ENCODE data around the gene AFAP1L2.

Gene AFAP1L2

GRCh38 chr10:114385557-114385956, 18.7 kb downstream of the AFAP1L2 start:
- no peak for DNase-seq

DNA sequence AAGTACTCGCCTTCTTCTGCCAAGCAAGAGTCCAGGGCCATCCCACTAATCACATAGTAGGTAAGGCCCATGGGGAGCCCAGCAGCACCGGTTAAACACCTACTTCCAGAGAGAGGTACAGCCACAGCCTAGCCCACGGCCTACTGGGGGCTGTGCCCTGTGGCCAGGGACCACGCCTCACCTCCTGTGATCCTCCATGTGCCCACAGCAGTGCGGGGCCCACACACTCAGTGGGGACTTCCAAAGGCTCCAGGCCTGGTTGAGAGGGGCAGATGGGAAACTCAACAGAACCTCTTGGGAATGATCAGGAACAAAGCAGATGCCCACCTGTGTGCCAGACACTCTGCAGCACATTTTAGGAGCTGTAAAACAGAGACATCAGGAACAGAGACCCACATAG, 19.7 kb downstream of the AFAP1L2 start:
- DNase-seq = no peak

DNA sequence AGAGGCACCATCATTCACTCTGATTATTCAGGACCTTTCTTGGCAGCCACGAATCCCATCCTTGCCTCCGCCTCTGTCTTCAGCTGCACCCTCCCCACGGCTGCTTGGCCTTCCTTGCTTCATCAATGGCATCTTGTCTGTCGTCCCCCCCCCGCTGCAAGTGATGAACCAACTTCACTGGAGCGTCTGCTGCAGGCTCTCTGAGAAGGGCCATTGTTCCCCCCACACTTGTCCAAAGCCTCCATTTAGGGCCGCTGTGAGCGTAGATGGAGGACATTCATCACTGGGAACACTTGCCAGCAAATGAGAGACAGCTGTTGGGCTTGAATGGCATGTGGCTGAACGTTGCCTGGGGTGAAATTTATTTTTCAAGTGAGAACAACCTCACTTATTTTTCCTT, 20.1 kb downstream of the AFAP1L2 start:
- no peak for DNase-seq

GRCh38 chr10:114380797-114381196, 23.5 kb downstream of the AFAP1L2 start:
- DNase-seq = no peak

DNA sequence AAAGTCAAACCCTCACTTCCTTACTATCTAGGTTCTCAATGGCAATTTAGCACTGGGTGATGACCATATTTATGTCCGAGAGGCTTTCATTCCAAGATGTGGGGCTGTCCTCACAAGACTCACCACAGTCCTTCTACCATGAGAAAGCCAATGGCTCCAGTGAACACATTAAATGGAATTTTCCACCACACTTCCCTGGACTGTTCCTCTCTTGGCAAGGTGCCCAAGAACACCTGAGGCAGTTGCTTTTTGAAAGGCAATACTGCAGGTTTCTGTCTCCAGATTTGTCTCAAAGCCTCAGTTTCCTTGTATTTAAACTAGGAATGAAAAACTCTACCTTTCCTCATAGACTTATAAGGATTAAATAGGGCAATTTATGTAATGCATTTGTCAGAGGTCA, 24.2 kb downstream of the AFAP1L2 start:
- DNase-seq = no peak

DNA sequence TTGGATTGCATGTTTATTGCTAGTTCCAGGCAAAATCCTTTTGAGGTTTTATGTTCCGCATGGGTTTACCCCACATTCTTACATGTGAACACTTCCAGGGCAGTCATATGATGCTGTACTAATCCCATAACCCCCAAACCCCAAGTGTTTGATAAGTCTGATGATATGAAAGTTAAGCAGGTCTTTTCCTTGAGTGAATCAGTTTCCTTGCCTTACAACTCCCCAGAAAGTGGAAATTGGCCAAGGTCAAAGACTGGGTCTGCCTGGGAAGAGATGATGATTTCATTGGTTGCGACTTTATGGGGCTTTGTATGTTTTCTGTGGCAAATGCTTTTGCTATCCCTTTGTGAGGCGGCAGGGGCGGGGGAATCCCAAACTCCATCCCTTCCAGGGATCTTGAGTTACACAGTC, 24.7 kb downstream of the AFAP1L2 start:
- DNase-seq = no peak

DNA sequence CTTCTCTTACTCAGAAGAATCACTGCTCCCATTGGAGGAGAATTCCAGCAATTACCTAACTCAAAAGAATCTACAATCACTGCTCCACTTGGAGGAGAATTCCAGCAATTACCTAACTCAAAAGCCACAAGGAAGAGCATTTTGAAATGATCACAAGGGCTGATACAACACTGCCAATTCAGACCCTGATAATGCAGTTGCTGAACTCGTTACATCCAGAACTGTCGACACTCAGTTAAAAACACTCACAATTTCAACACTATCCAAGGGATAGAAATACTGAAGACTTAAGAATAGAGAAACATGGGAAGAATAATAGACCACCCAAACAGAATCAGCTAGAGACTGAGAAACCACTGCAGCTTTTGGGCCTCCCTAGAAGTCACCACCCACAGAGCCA, 27.8 kb downstream of the AFAP1L2 start:
- DNase-seq = no peak

GRCh38 chr10:114375047-114375446, 29.3 kb downstream of the AFAP1L2 start:
- DNase-seq = no peak

- DNase-seq = no peak
Measured at GRCh38 chr10:114374053-114374791, 30.1 kb downstream of the AFAP1L2 start.

DNA sequence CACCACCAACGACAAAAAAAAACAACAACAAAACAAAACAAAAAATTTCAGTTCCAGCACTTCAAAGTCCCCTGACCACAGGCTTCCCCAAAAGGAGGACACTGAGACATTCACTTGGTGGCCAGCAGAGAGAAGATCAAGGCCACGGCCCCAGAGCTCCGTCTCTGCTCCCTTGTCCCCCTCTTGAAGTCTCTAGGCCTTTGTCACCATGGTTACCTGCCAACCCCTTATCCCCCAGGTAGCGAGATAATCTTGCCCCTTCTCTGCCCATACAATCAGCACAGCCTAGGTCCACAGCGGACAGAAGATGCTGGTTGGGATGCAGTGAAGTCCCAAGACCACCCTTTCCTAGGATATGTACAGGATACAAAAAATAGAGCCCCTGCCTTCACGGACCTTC, 30.7 kb downstream of the AFAP1L2 start:
- no peak for DNase-seq

DNA sequence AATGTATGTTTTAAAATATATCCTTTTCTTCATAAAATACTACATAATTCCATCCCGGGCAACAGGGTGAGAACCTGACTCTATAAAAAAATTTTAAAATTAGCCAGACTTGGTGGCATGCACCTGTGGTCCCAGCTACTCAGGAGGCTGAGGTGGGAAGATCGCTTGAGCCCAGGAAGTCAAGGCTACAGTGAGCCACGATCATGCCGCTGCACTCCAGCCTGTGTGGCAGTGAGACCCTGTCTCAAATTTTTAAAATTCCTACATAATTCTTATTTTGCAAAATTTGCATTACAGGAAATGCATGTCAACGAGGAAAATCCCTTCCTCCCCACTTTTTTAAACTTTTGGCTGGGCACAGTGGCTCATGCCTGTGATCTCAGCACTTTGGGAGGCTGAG, 31.3 kb downstream of the AFAP1L2 start:
- no peak for DNase-seq

- no peak for DNase-seq
Measured at GRCh38 chr10:114372179-114372578, 32.1 kb downstream of the AFAP1L2 start.

DNA sequence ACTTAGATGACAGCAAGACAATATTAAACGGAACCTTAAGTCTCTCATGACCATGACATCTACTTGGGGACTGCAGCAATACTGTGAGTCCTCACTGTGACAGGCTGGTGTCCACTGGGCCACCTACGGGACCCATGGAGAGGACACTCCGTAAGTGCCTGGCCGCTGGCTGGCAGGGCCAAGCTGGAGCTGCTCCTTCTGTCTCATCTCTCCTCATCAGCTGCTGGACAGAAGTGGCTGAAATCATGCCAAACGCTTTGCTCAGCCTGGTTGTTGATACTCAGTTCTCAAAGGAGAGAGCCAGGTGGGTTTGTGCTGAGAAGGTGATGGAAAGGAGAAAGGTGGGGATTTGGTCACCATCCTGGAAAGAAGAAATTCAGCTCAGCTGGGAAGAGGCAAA, 33.3 kb downstream of the AFAP1L2 start:
- DNase-seq = no peak

- DNase-seq = no peak
Measured at GRCh38 chr10:114370199-114370598, 34.1 kb downstream of the AFAP1L2 start.

GRCh38 chr10:114368057-114368391, 36.3 kb downstream of the AFAP1L2 start:
- no peak for DNase-seq

DNA sequence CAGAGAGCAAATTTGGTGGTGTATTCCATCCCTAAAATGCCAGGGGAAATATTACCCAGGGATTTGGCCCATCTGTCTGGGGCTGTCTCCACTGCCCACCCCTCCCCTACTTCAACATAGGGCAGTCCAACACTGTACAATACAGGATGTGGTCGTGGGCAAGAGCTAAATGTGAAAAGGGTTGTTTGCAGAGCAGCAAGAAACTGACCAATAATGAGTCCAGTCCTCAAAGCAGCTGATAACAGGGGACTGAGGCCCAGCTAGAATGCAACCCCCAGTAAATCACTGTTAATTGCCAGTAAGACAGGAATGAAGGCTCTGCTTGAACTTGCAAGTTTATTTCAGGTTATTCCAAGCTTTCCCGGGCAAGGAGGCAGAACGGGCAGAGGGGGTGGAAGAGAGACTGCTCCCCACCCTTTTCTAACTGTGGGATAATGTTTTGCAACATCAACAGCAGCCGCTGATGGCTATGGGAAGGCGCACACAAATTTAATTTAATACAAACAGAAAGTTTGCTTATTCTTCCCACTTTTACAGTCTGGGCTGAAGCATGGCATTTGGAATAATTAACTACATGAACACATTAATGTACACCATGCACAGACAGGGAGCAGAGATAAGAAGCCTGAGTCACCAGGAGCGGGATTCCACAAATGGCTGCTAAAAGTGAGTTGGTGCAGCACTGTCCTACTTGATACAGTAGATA, 36.8 kb downstream of the AFAP1L2 start:
- no peak for DNase-seq

- no peak for DNase-seq
Measured at GRCh38 chr10:114364726-114365125, 39.6 kb downstream of the AFAP1L2 start.

GRCh38 chr10:114363745-114364454, 40.4 kb downstream of the AFAP1L2 start:
- no peak for DNase-seq

GRCh38 chr10:114362826-114363355, 41.4 kb downstream of the AFAP1L2 start:
- DNase-seq = no peak

GRCh38 chr10:114359953-114360345, 44.4 kb downstream of the AFAP1L2 start:
- DNase-seq = no peak

DNA sequence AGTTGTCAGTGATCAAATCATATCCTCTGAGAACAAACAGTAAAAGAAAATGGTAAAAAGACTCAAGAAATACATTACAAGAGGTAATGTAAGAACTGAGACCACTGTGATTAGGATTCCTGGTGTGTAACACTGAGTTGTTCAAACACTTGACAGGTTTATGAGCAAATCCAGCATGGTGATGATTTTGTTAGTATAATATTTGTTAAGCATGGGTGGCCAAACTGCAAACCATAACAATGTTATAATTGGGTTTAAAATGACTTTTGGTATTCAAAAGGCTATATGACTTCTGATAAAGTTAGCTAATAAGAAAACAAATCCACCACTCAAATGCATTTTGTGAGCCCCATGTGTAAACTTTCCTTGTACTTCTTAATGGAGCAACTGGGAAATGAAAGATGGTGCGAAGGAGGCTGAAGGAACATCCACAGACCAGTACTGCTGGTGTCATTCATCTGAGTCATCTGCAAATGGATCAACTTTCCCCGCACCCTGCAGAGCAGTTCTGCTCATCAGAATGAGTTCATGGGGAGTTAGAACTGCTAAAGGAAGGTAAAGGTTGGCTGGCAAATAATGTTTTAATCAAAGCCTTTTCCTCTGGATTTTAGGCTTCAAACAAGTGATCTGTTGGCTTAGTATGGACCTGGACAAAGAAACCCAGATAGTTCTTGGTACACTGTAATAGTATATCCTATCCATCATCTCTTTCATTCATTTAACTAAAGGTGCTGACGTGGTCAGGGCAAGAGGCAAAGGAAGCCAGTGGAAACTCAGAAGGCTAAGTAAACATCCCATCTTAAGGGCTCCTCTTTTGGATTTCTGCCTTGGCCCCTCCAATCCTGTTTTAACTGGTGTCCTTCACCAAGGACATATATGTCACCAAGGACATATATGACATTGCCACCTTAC, 45.0 kb downstream of the AFAP1L2 start:
- DNase-seq = no peak

- no peak for DNase-seq
Measured at GRCh38 chr10:114357515-114357996, 46.7 kb downstream of the AFAP1L2 start.
